ENCODE results near the gene SMARCC1.

The SMARCC1 gene

GRCh38 chr3:47704237-47704612, 77.5 kb downstream of the SMARCC1 start:
- no peak for DNase-seq (ENCODE audit: low read depth in 2 of 2)

DNA sequence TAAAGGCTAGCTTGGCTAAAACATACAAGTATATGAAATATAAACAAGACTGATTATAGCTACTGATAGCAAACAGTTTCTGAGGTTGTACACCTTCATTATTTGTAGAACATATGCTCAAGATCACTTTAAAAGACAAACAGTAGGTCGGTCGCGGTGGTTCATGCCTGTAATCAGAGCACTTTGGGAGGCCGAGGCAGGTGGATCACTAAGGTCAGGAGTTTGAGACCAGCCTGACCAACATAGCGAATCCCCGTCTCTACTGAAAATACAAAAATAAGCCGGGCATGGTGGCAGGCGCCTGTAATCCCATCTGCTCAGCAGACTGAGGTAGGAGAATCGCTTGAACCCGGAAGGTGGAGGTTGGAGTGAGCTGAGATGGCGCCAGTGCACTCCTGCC, 80.3 kb downstream of the SMARCC1 start:
- DNase-seq (ENCODE audit: low read depth in 2 of 2): no peak

DNA sequence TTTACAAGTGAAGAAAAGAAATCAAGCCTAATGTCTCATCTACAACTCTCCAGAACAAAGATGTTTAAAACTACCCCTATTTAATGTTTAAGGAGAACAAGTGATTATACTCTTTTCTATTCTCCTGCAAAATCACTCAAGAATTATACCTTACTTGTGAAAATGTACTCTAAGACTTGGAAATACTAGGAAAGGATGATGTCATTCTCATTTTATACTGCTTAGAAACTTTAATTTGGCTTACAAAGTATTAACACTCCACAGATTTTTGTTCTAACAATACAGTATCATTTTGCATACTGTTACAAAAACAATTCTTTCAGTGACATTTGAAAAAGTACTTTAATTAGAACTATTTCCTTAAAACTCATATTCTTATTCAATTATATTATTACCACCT, 89.5 kb downstream of the SMARCC1 start:
- no peak for DNase-seq (ENCODE audit: low read depth in 2 of 2)

- DNase-seq (ENCODE audit: low read depth in 2 of 2): no peak
Measured at GRCh38 chr3:47688488-47688887, 93.2 kb downstream of the SMARCC1 start.

- no peak for DNase-seq (ENCODE audit: low read depth in 2 of 2)
Measured at GRCh38 chr3:47685037-47685436, 96.7 kb downstream of the SMARCC1 start.

GRCh38 chr3:47681016-47681415, 100.7 kb downstream of the SMARCC1 start:
- no peak for DNase-seq (ENCODE audit: low read depth in 2 of 2)

DNA sequence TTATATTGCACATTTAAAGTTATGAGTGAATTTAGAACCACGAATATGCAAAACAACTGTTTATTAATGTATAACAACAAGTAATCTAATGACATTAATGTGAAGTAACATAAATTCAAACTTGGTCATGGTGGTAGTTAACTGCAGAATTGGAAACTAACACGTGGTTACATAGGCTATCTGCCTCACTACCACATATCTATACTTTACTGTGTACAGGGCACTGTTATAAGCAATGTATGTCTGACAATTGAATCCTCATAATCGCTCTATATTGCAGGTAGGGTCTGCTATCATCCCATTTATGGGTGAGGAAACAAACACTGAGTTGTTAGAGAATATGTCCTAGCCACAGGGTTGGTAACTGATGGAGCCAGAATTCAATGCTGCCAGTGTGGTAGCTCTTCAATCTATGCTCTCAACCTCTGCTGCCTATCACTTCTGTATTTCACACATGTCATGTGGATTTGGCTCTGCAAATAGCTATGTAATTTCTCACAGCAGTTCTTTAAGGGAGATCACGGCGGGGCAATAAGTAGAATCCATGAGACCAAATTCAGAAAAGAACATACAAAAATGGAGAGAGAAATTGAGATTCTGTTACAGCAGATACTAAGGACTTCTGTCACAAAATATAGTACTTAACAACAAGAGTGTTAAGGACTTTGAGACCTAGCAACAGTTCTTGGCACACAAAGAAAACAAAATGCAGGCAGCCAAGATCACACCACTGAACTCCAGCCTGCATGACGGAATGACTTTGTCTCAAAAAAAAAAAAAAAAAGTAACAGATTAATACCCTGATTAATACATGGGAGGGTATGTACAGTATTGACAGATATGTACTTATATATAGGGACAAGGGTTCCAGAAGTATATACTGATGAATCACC, 103.0 kb downstream of the SMARCC1 start:
- DNase-seq (ENCODE audit: low read depth in 2 of 2): no peak

DNA sequence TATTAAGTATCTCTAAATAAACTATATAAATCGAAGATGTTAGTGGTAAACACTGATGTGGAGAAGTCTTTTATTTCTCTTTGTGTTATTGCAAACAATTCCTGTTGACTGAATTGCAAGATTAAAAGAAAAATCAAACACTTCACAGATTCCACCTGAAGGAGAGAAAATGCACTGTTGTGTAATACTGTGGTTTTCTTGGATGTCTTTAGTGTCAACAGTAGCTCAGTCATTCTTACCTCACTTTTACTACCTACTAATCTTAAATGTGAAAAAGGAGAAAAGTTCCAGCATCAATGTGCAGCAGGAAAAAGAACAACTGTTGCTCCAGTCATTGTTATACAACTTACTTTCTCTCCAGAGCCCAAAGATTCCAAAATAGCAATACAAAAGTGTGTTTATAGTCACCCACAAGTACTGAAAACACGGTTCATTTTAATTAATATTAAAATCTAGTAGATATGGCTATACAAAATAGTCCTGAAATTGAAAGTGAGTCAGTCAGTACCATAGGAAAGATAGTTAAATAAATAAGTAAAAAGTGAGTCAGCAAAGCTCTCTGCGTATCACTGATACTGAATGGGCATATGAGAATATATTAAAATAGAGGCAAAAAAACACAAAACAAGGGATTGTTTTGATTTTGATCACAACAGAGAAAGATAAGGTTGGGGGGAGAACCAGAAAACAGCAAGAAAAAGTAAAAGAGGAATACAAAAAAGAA, 112.5 kb downstream of the SMARCC1 start:
- DNase-seq (ENCODE audit: low read depth in 2 of 2): no peak

GRCh38 chr3:47666118-47666517, 115.6 kb downstream of the SMARCC1 start:
- no peak for DNase-seq (ENCODE audit: low read depth in 2 of 2)

DNA sequence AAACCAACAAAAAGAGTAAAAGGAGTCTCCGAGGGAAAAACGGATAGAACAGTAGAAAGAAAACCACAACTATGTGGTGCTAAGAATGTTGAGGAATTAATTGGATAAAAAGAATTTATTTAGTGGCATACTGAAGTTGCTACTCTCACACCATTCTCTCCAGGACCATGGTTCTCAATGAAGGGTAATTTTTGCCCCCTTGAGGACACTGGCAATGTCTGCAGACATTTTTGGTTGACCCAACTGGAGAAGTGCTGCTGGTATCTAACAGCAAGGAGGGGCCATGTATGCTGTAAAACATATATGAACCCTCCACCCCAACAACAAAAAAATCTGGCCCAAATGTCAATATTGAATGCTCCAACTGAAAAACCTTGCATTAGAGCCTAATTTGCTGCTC, 117.2 kb downstream of the SMARCC1 start:
- DNase-seq (ENCODE audit: low read depth in 2 of 2): no peak

GRCh38 chr3:47663630-47664240, 118.0 kb downstream of the SMARCC1 start:
- DNase-seq (ENCODE audit: low read depth in 2 of 2): no peak

DNA sequence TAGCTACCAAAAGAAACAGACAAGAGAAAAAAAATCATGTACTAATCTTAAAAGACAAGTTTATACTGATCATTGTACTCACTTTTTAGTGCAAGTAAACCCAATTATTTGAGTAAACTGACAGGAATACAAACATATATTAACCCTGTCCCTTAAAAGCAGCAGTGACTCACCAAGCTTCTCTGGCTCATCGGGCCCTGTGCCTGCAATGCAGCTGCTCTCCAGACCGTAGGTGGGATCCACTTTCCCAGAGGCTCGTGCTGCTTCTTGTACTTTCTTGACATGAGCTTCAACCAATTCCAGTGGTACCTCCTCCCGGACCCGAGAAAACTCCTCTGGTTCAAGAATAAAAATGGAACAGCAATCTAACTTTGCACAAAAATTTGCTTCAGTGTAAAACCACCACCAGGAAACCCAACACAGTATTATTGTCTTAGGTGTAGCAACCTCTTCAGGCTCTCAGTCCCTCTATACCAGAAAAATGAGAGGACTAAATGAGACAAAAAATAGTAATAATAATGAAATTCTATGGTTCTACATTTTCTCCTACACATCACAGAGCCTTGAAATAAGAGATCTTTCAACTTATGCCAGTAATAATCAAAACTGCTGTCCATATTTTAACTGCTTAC, 120.5 kb downstream of the SMARCC1 start:
- no peak for DNase-seq (ENCODE audit: low read depth in 2 of 2)

DNA sequence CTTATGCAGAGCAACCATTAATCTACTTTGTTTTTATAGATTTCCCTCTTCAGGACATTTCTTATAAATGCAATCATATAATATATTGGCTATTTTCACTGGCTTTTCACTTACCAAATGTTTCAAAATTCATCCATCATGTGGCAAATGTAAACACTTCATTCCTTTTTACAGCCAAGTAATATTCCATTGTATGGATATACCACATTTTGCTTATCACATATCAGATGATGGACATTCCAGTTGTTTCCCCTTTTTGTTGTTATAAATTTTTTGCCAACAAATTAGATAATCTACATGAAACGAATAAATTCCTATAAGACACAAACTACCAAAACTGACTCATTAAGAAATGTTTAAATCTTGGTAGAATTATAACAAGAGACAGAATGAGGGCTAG, 123.2 kb downstream of the SMARCC1 start:
- DNase-seq (ENCODE audit: low read depth in 2 of 2): no peak

GRCh38 chr3:47652142-47652541, 129.6 kb downstream of the SMARCC1 start:
- DNase-seq (ENCODE audit: low read depth in 2 of 2): no peak

GRCh38 chr3:47650294-47650693, 131.4 kb downstream of the SMARCC1 start:
- DNase-seq (ENCODE audit: low read depth in 2 of 2): no peak

DNA sequence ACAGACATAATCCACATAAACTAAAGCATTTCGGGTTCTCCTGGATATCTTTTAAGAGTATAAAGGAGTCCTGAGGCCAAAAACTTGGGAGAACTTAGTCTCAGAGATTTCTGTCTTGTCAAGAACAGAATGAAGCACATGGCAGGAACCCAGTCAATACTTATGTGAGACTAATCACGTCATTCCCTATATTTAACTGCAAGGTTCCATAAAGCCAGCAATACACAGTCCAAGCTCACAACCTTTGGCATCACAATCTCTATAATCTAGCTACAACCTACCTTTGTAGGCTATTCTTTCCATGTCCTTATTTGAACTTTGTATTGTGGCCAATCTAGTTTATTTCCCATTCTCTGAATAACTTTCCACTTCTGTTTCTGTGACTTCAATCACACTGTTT, 134.1 kb downstream of the SMARCC1 start:
- DNase-seq (ENCODE audit: low read depth in 2 of 2): no peak

DNA sequence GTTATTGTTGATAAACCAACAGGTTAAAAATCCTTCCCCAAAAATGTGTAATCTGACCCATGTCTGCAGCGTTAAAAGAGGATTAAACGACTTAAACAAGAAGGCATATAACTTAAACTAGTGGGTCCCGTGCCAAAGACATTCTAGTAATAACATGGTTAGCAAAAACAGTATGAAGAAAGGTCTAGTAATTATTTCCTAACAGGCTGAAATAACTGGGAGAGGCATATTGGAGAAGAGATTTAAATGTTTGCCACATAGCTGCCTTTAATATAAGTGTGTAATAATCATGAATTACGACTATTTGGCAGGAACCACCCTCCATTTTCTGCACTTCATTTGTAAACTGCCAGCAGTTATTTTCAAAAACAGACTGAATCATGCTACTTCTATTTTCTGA, 135.3 kb downstream of the SMARCC1 start:
- no peak for DNase-seq (ENCODE audit: low read depth in 2 of 2)

DNA sequence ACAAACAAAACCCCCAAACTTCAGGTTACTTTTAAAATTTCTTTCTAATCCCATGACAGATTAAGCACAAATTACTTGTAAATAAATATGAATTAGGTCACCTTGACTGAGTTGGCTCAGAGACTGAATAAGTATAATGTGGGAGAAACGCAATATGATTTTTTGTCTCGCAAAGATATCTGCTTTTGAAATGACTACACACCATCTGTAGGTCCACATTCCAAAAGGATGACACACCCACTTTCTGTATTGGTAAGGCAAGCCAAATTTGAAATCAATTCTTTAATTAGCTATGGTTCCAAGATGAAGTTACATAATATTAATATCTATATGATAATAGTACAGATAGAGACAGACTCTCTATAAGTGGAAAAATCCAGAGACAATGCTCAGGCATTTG, 136.1 kb downstream of the SMARCC1 start:
- no peak for DNase-seq (ENCODE audit: low read depth in 2 of 2)

DNA sequence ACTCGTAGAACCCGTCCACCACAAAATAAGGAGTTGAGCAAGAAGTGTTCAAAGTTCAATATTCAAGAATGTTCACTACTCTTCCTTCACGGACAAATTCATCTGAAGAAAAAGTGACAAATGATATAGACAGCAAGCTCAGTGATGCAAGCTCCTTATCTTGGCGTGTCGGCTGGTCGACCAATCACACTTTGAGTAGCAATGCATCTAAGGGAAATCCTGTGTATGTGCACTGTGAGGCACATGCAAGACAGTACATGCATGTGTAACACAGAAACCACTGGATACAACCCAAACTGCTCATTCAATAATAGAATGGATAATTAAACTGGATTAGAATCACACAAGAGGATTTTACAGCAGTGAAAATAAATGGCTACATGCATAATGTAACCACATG, 138.6 kb downstream of the SMARCC1 start:
- no peak for DNase-seq (ENCODE audit: low read depth in 2 of 2)

DNA sequence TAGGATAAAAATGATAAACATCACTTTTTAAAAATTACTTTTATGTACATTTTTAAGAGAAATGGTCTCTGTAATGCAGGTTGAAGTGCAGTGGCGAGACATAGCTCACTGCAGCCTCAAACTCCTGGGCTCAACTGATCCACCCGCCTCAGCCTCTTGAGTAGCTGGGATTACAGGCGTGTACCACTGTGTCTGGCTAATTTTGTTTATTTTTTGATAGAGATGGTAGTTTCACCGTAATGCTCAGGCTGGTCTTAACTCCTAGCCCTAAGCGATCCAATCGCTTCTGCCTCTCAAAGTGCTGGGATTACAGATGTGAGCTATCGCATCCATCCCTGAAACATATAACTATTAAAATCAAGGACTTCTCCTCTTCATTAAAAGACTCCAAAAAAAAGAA, 140.0 kb downstream of the SMARCC1 start:
- no peak for DNase-seq (ENCODE audit: low read depth in 2 of 2)

- no peak for DNase-seq (ENCODE audit: low read depth in 2 of 2)
Measured at GRCh38 chr3:47636921-47637320, 144.8 kb downstream of the SMARCC1 start.

- no peak for DNase-seq (ENCODE audit: low read depth in 2 of 2)
Measured at GRCh38 chr3:47636225-47636624, 145.5 kb downstream of the SMARCC1 start.
